IPS-20b (cell line): ENCODE data around the gene WFDC12.
A peak's percentile ranks its signal among the peaks of the same experiment; 100 is the strongest.

Source experiments
- H3K27ac ChIP-seq: one replicate; pipeline ENCODE4 v1.5.1; 2013; ENCODE audit warnings: low read length
- H3K27me3 ChIP-seq: 2 replicates; pipeline ENCODE4 v1.6.1; 2013; ENCODE audit warnings: mild to moderate bottlenecking, low read length, inconsistent platforms; ENCODE audit not compliant: insufficient read depth
- H3K36me3 ChIP-seq: 2 replicates; pipeline ENCODE4 v1.6.1; 2013; ENCODE audit warnings: low read depth, mild to moderate bottlenecking, inconsistent platforms, low read length, moderate library complexity; ENCODE audit not compliant: insufficient read depth
- H3K4me1 ChIP-seq: 2 replicates; pipeline ENCODE4 v1.6.1; 2013; ENCODE audit warnings: mild to moderate bottlenecking, control low read depth, inconsistent platforms, low read length, moderate library complexity; ENCODE audit not compliant: insufficient read depth
- H3K4me3 ChIP-seq: 2 replicates; pipeline ENCODE4 v1.5.1; 2013; ENCODE audit warnings: mild to moderate bottlenecking, low read length, inconsistent platforms
- H3K9ac ChIP-seq: 2 replicates; pipeline ENCODE4 v1.6.1; 2013; ENCODE audit warnings: low read depth, mild to moderate bottlenecking, inconsistent platforms, low read length, moderate library complexity
- H3K9me3 ChIP-seq: 2 replicates; pipeline ENCODE4 v1.6.1; 2013; ENCODE audit warnings: mild to moderate bottlenecking, low read depth, low read length, inconsistent platforms; ENCODE audit not compliant: insufficient read depth

WFDC12 gene

GRCh38 chr20:45114465-45115385 lies 9.5 kb downstream of the WFDC12 start, which contains the start of gene WFDC5:
TSS of gene WFDC5 (minus strand) at chr20:45115174. CDS start at chr20:45115083, 91 bp downstream.
- H3K4me3 ChIP-seq, result no peak within 1 kb of the TSS
- no peaks in the 10 kb centered on the region; the same call in 1 of the 2 replicates for H3K4me1 ChIP-seq

DNA sequence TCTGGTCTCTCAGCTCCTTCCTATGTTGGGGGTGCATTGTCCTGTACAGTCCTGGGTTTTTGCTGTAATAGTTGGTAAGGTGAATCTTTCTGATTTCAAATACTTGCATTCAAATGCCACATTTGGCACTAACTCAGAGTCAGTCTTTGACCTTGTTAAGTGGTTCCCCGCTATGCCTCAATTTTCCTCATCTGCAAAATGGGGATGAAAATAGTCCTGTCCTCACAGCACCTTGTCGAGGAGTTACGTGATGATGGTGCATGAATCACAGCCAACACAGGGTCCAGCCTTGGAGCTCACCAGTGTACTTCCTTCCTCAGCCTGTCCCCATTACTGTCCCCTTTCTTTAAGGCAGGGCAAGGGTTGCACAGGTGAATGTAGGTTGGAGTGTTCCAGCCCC lies 10.4 kb downstream of the WFDC12 start:
- H3K36me3 ChIP-seq, result no peaks in the 10 kb centered on the region
- no peaks in the 10 kb centered on the region; the same call in 1 of the 2 replicates for H3K4me1 ChIP-seq
- no peak overlapping the region for H3K27ac ChIP-seq
- H3K4me3 ChIP-seq, result no peak overlapping the region
- no peaks in the 10 kb centered on the region for H3K9me3 ChIP-seq
- no peaks in the 10 kb centered on the region; the same call in 1 of the 2 replicates for H3K27me3 ChIP-seq
- no peak overlapping the region for H3K9ac ChIP-seq

More at GRCh38 chr20:45114465-45115385, 9.5 kb downstream of the WFDC12 start, which contains the start of gene WFDC5:
- no peaks in the 10 kb centered on the region for H3K9me3 ChIP-seq
- H3K9ac ChIP-seq, result no peak within 1 kb of the TSS
- H3K36me3 ChIP-seq, result no peaks in the 10 kb centered on the region
- no peaks in the 10 kb centered on the region; the same call in 1 of the 2 replicates for H3K27me3 ChIP-seq
- no peak within 1 kb of the TSS for H3K27ac ChIP-seq

GRCh38 chr20:45112754-45113153 lies 11.5 kb downstream of the WFDC12 start:
- no peaks in the 10 kb centered on the region; the same call in 1 of the 2 replicates for H3K4me1 ChIP-seq
- H3K27ac ChIP-seq, result no peak overlapping the region
- H3K36me3 ChIP-seq, result no peaks in the 10 kb centered on the region
- H3K4me3 ChIP-seq, result no peak overlapping the region
- no peaks in the 10 kb centered on the region for H3K9me3 ChIP-seq
- no peaks in the 10 kb centered on the region; the same call in 1 of the 2 replicates for H3K27me3 ChIP-seq
- H3K9ac ChIP-seq, result no peak overlapping the region

- Histone ChIP-seq H3K4me1 (no peaks in the 10 kb centered on the region; the same call in 1 of the 2 replicates), H3K27me3 (no peaks in the 10 kb centered on the region; the same call in 1 of the 2 replicates)
Observed at GRCh38 chr20:45111799-45112471, 12.3 kb downstream of the WFDC12 start.

GRCh38 chr20:45111285-45111684 lies 13.0 kb downstream of the WFDC12 start:
- H3K36me3 ChIP-seq, result no peaks in the 10 kb centered on the region
- H3K27ac ChIP-seq, result no peak overlapping the region
- H3K4me1 ChIP-seq, result no peaks in the 10 kb centered on the region; the same call in 1 of the 2 replicates
- H3K9me3 ChIP-seq, result no peaks in the 10 kb centered on the region
- H3K9ac ChIP-seq, result no peak overlapping the region
- H3K27me3 ChIP-seq, result no peaks in the 10 kb centered on the region; the same call in 1 of the 2 replicates
- no peak overlapping the region for H3K4me3 ChIP-seq

More at GRCh38 chr20:45111799-45112471, 12.3 kb downstream of the WFDC12 start:
- Histone ChIP-seq H3K9ac (no peak overlapping the region), H3K36me3 (no peaks in the 10 kb centered on the region), H3K9me3 (no peaks in the 10 kb centered on the region), H3K27ac (no peak overlapping the region), H3K4me3 (no peak overlapping the region)

GRCh38 chr20:45110301-45110700 lies 14.0 kb downstream of the WFDC12 start:
- Histone ChIP-seq H3K4me3 (no peak overlapping the region), H3K4me1 (no peaks in the 10 kb centered on the region; the same call in 1 of the 2 replicates), H3K9me3 (no peaks in the 10 kb centered on the region), H3K9ac (no peak overlapping the region), H3K27ac (no peak overlapping the region), H3K36me3 (no peaks in the 10 kb centered on the region), H3K27me3 (no peaks in the 10 kb centered on the region)

DNA sequence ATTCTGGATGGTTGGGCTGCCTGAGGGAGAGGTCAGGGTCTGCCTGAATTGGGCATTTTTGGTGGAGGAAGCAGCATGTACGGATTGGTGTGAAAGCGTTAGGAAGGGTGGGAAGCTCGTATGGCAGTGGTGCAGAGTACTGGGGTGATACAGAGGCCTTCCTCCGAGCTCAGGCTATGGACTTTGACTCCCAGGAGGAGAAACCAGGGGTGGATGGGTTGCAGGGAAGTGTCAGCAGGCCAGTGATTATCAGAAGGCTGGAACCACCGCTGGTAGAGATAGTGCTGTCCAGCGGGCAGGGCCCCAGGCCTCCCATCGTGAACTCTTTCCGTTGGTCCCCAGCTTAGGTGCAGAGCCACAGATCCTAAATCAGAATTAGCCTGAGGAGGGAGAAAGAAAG lies 14.6 kb downstream of the WFDC12 start:
- H3K27ac ChIP-seq, result no peak overlapping the region
- H3K36me3 ChIP-seq, result no peaks in the 10 kb centered on the region
- H3K4me1 ChIP-seq, result no peaks in the 10 kb centered on the region; the same call in 1 of the 2 replicates
- no peak overlapping the region for H3K4me3 ChIP-seq
- H3K27me3 ChIP-seq, result no peaks in the 10 kb centered on the region
- no peak overlapping the region for H3K9ac ChIP-seq
- no peaks in the 10 kb centered on the region for H3K9me3 ChIP-seq

DNA sequence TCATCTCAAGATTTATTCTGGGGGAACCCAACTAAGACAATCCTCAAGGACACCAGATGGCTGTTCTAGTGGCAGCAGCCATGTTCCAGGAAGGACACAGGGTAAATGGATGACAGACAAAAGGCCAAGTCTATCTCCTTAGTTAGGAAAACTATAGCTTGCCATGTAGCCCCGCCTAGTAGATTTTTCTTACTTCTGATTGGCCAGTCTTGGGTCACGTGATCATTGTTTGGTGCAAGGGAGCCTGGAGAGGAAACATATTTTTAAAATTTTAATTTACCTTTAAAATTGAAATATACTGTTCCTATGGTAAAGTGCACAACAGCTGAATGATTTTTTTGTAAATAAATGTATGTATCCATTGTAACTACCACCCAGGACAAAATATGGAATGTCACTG lies 18.9 kb downstream of the WFDC12 start:
- Histone ChIP-seq H3K36me3 (no peaks in the 10 kb centered on the region), H3K4me1 (no peaks in the 10 kb centered on the region; the same call in 1 of the 2 replicates), H3K4me3 (no peak overlapping the region), H3K27ac (no peak overlapping the region), H3K27me3 (peaks cover 15% of the 10 kb centered on the region), H3K9ac (no peak overlapping the region), H3K9me3 (no peaks in the 10 kb centered on the region)

GRCh38 chr20:45104786-45105185 lies 19.5 kb downstream of the WFDC12 start:
- no peak overlapping the region for H3K4me3 ChIP-seq
- H3K4me1 ChIP-seq, result no peaks in the 10 kb centered on the region; the same call in 1 of the 2 replicates
- peaks cover 20% of the 10 kb centered on the region for H3K27me3 ChIP-seq
- H3K36me3 ChIP-seq, result no peaks in the 10 kb centered on the region
- H3K9ac ChIP-seq, result no peak overlapping the region
- no peaks in the 10 kb centered on the region for H3K9me3 ChIP-seq
- H3K27ac ChIP-seq, result no peak overlapping the region

- no peak overlapping the region for H3K4me3 ChIP-seq
- H3K9ac ChIP-seq, result no peak overlapping the region
- H3K9me3 ChIP-seq, result no peaks in the 10 kb centered on the region
- no peaks in the 10 kb centered on the region; the same call in none of the 2 replicates for H3K4me1 ChIP-seq
- no peak overlapping the region for H3K27ac ChIP-seq
- H3K36me3 ChIP-seq, result no peaks in the 10 kb centered on the region
- H3K27me3 ChIP-seq, result peaks cover 37% of the 10 kb centered on the region
Observed at GRCh38 chr20:45103072-45103471, 21.2 kb downstream of the WFDC12 start.

- no peaks in the 10 kb centered on the region for H3K36me3 ChIP-seq
- no peaks in the 10 kb centered on the region; the same call in none of the 2 replicates for H3K4me1 ChIP-seq
- H3K9me3 ChIP-seq, result no peaks in the 10 kb centered on the region
- no peak overlapping the region for H3K27ac ChIP-seq
- peaks cover 54% of the 10 kb centered on the region for H3K27me3 ChIP-seq
- peak overlapping the region; percentile 44; the same call in 1 of the 2 replicates for H3K4me3 ChIP-seq
- H3K9ac ChIP-seq, result no peak overlapping the region
Observed at GRCh38 chr20:45101333-45101850, 22.9 kb downstream of the WFDC12 start.
